H9 (cell line): ENCODE results near the gene SHE. TPM values are rescaled to one million over a fixed set of nuclear protein-coding genes. Genes with fewer than 3 reads are reported as not detected.

Experiments
- DNase-seq: peaks from one replicate; pipeline ENCODE4 v3.0.0-alpha.2; 2017
- H2AFZ ChIP-seq: one replicate; pipeline ENCODE4 v1.6.1; 2013; ENCODE audit warnings: mild to moderate bottlenecking, low read length, control low read depth, moderate library complexity
- H2AK5ac ChIP-seq: 2 replicates; pipeline ENCODE4 v1.6.1; 2013; ENCODE audit warnings: low read length, control low read depth, mixed read lengths; ENCODE audit not compliant: insufficient read length
- H2BK120ac ChIP-seq: one replicate; pipeline ENCODE4 v1.6.1; 2013; ENCODE audit warnings: low read depth, mild to moderate bottlenecking, low read length, control low read depth, inconsistent platforms; ENCODE audit not compliant: poor library complexity, severe bottlenecking
- H2BK12ac ChIP-seq: 2 replicates; pipeline ENCODE4 v1.6.1; 2013; ENCODE audit warnings: low read length, control low read depth, mixed read lengths, low read depth; ENCODE audit not compliant: insufficient read length
- H2BK15ac ChIP-seq: 2 replicates; pipeline ENCODE4 v1.6.1; 2013; ENCODE audit warnings: low read depth, low read length, control low read depth
- H2BK20ac ChIP-seq: one replicate; pipeline ENCODE4 v1.6.1; 2013; ENCODE audit warnings: low read depth, mild to moderate bottlenecking, low read length, control low read depth, inconsistent platforms; ENCODE audit not compliant: poor library complexity, severe bottlenecking
- H2BK5ac ChIP-seq: 2 replicates; pipeline ENCODE4 v1.6.1; 2013; ENCODE audit warnings: low read length, control low read depth, mixed read lengths; ENCODE audit not compliant: insufficient read length
- H3K14ac ChIP-seq: 2 replicates; pipeline ENCODE4 v1.6.1; 2013; ENCODE audit warnings: low read length, control low read depth; ENCODE audit not compliant: insufficient read depth
- H3K18ac ChIP-seq: 2 replicates; pipeline ENCODE4 v1.6.1; 2013; ENCODE audit warnings: low read depth, mild to moderate bottlenecking, mixed read lengths, low read length, control low read depth; ENCODE audit not compliant: insufficient read length
- H3K23ac ChIP-seq: 2 replicates; pipeline ENCODE4 v1.6.1; 2013; ENCODE audit warnings: low read length, control low read depth, mixed read lengths, low read depth; ENCODE audit not compliant: insufficient read length
- H3K23me2 ChIP-seq: 2 replicates; pipeline ENCODE4 v1.6.1; 2013; ENCODE audit warnings: low read depth, mild to moderate bottlenecking, mixed read lengths, low read length, control low read depth; ENCODE audit not compliant: insufficient read length, poor library complexity, severe bottlenecking
- H3K27ac ChIP-seq: 2 replicates; pipeline ENCODE4 v1.5.1; 2013; ENCODE audit warnings: low read length, control low read depth, mixed read lengths, low read depth; ENCODE audit not compliant: insufficient read length
- H3K27me3 ChIP-seq: 2 replicates; pipeline ENCODE4 v1.6.1; 2013; ENCODE audit warnings: low read length, control low read depth, inconsistent platforms; ENCODE audit not compliant: insufficient read depth
- H3K4ac ChIP-seq: 2 replicates; pipeline ENCODE4 v1.6.1; 2013; ENCODE audit warnings: low read depth, mild to moderate bottlenecking, control low read depth, inconsistent platforms, low read length, moderate library complexity
- H3K4me1 ChIP-seq: 2 replicates; pipeline ENCODE4 v1.6.1; 2013; ENCODE audit warnings: low read length, control low read depth, inconsistent platforms; ENCODE audit not compliant: insufficient read depth
- H3K4me2 ChIP-seq: 2 replicates; pipeline ENCODE4 v1.6.1; 2013; ENCODE audit warnings: low read length, control low read depth, mixed read lengths; ENCODE audit not compliant: insufficient read length, insufficient read depth
- H3K56ac ChIP-seq: 2 replicates; pipeline ENCODE4 v1.6.1; 2013; ENCODE audit warnings: low read depth, mild to moderate bottlenecking, mixed read lengths, low read length, control low read depth; ENCODE audit not compliant: insufficient read length
- H3K79me1 ChIP-seq: 2 replicates; pipeline ENCODE4 v1.6.1; 2013; ENCODE audit warnings: low read depth, mild to moderate bottlenecking, moderate library complexity, low read length, control low read depth, inconsistent platforms; ENCODE audit not compliant: insufficient read depth, poor library complexity, severe bottlenecking
- H3K79me2 ChIP-seq: 2 replicates; pipeline ENCODE4 v1.6.1; 2013; ENCODE audit warnings: low read length, control low read depth, inconsistent platforms; ENCODE audit not compliant: insufficient read depth
- H3K9ac ChIP-seq: 2 replicates; pipeline ENCODE4 v1.6.1; 2013; ENCODE audit warnings: low read length, control low read depth, mixed read lengths; ENCODE audit not compliant: insufficient read length; ENCODE audit errors: extremely low read depth
- H3K9me3 ChIP-seq: one replicate; pipeline ENCODE4 v1.6.1; 2013; ENCODE audit warnings: low read depth, low read length, inconsistent platforms; ENCODE audit not compliant: control insufficient read depth
- H3T11ph ChIP-seq: one replicate; pipeline ENCODE4 v1.6.1; 2013; ENCODE audit warnings: mild to moderate bottlenecking, low read length, control low read depth, inconsistent platforms
- H4K20me1 ChIP-seq: one replicate; pipeline ENCODE4 v1.6.1; 2013; ENCODE audit not compliant: control insufficient read depth, insufficient read length, insufficient read depth
- H4K5ac ChIP-seq: 2 replicates; pipeline ENCODE4 v1.6.1; 2013; ENCODE audit warnings: low read depth, mild to moderate bottlenecking, mixed read lengths, low read length, control low read depth; ENCODE audit not compliant: insufficient read length
- H4K8ac ChIP-seq: replicated peaks from 2 replicates; pipeline ENCODE4 v1.6.1; 2013; ENCODE audit warnings: low read length, control low read depth, mixed read lengths, low read depth; ENCODE audit not compliant: insufficient read length
- H4K91ac ChIP-seq: 2 replicates; pipeline ENCODE4 v1.6.1; 2013; ENCODE audit warnings: low read depth, mild to moderate bottlenecking, moderate library complexity, mixed read lengths, low read length, control low read depth; ENCODE audit not compliant: insufficient read length
- H3K27ac Mint-ChIP-seq, 3 experiments: 2 replicates in 2 of 3; 3 replicates in 1 of 3; pipeline ENCODE4 v1.8.0; 2020 to 2021; ENCODE audit warnings: mixed read lengths in 3 of 3, mild to moderate bottlenecking in 1 of 3, moderate library complexity in 1 of 3
- H3K27me3 Mint-ChIP-seq: 2 replicates; pipeline ENCODE4 v1.8.0; 2021; ENCODE audit warnings: low read depth, mild to moderate bottlenecking, moderate library complexity, mixed read lengths
- H3K36me3 Mint-ChIP-seq, 3 experiments: 2 replicates in 2 of 3; 3 replicates in 1 of 3; pipeline ENCODE4 v1.8.0; 2020 to 2021; ENCODE audit warnings: low read depth in 3 of 3, mixed read lengths in 3 of 3; ENCODE audit not compliant: insufficient read depth in 1 of 3
- H3K4me1 Mint-ChIP-seq, 2 experiments: 2 replicates each; pipeline ENCODE4 v1.8.0; 2020; ENCODE audit warnings: mixed read lengths in 2 of 2
- H3K4me3 Mint-ChIP-seq, 2 experiments: 2 replicates in 1 of 2; 3 replicates in 1 of 2; pipeline ENCODE4 v1.8.0; 2020 to 2021; ENCODE audit warnings: mild to moderate bottlenecking in 2 of 2, mixed read lengths in 2 of 2, moderate library complexity in 1 of 2
- H3K9me3 Mint-ChIP-seq, 2 experiments: 2 replicates in 1 of 2; 3 replicates in 1 of 2; pipeline ENCODE4 v1.8.0; 2020; ENCODE audit warnings: mild to moderate bottlenecking in 2 of 2, mixed read lengths in 2 of 2, moderate library complexity in 1 of 2
- WGBS: extraction: QIAGEN DNeasy Blood & Tissue Kit; methylation state at CpG from one replicate; pipeline ENCODE4 v1.1.7; 2013; ENCODE audit warnings: missing lambda C conversion rate, low lambda C conversion rate, mixed read lengths; ENCODE audit not compliant: insufficient read length; ENCODE audit errors: extremely low coverage; 5-methylcytosine and 5-hydroxymethylcytosine counted together
- total RNA-seq: library from RNA; stranded (reverse); gene quantifications from 2 replicates; pipeline ENCODE4 v1.2.1, GENCODE V29; 2021
- TF ChIP-seq, protein P1 (sequence below): fragments of 200-600 bp; sonication (generic); conservative IDR thresholded peaks from 3 replicates; pipeline ENCODE4 v1.8.0; 2021; ENCODE audit warnings: antibody characterized with exemption, mild to moderate bottlenecking

Gene SHE
- total RNA-seq, 1 experiment from 2014 or later = 0.48 TPM

DNA sequence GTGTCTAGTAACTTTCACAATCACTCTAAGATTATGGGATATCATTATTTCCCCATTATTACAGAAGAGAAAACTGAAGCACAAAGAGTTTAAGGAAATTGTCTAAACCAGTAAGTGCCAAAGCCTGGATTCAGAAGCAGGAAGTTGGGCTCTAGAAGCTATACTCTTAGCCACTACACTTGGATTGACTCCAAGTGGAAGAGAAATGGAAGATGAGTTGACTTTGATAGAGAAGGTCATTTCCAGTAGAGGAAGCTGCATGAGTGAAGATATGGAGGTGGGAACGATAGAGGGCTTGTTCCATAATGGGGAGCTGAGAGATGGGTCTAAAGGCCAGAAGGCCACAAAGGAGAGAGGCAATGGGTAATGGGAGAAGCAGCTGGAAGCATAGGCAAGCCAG is 11.9 kb downstream of the SHE start:
- Histone ChIP-seq H2BK15ac (no peak overlapping the region), H3K4me2 (no peak overlapping the region), H3K9me3 (no peaks in the 10 kb centered on the region), H3K4ac (no peak overlapping the region), H4K5ac (no peak overlapping the region), H3K79me2 (no peaks in the 10 kb centered on the region), H3K56ac (no peak overlapping the region), H2AFZ (no peak overlapping the region), H3K18ac (no peak overlapping the region), H2BK120ac (no peak overlapping the region), H3K27ac (no peak overlapping the region), H3K27me3 (no peaks in the 10 kb centered on the region; the same call in 1 of the 2 replicates), H4K8ac (no peak overlapping the region), H4K20me1 (peaks cover 3% of the 10 kb centered on the region), H3T11ph (no peak overlapping the region), H4K91ac (no peak overlapping the region), H3K79me1 (no peaks in the 10 kb centered on the region), H3K4me1 (no peaks in the 10 kb centered on the region; the same call in 1 of the 2 replicates), H2BK12ac (no peak overlapping the region), H3K9ac (no peak overlapping the region), H3K23me2 (peaks cover 2% of the 10 kb centered on the region), H3K14ac (no peak overlapping the region), H3K23ac (no peak overlapping the region), H2BK5ac (no peak overlapping the region), H2BK20ac (no peak overlapping the region), H2AK5ac (no peak overlapping the region)
- Mint-ChIP-seq H3K4me1 (peaks cover 8 to 10% of the 10 kb centered on the region in 2 experiments), H3K4me3 (no peak overlapping the region), H3K9me3 (no peaks in the 10 kb centered on the region), H3K27ac (no peak overlapping the region), H3K36me3 (no peaks in the 10 kb centered on the region), H3K27me3 (peaks cover 8% of the 10 kb centered on the region)
- DNase-seq = no peak
- WGBS = no CpG with 5 or more reads among the region's 1 CpG
- TF ChIP-seq, protein P1, sequence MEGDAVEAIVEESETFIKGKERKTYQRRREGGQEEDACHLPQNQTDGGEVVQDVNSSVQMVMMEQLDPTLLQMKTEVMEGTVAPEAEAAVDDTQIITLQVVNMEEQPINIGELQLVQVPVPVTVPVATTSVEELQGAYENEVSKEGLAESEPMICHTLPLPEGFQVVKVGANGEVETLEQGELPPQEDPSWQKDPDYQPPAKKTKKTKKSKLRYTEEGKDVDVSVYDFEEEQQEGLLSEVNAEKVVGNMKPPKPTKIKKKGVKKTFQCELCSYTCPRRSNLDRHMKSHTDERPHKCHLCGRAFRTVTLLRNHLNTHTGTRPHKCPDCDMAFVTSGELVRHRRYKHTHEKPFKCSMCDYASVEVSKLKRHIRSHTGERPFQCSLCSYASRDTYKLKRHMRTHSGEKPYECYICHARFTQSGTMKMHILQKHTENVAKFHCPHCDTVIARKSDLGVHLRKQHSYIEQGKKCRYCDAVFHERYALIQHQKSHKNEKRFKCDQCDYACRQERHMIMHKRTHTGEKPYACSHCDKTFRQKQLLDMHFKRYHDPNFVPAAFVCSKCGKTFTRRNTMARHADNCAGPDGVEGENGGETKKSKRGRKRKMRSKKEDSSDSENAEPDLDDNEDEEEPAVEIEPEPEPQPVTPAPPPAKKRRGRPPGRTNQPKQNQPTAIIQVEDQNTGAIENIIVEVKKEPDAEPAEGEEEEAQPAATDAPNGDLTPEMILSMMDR = no peak
